Measurements from ENCODE around the gene CDH20. TPM values are rescaled to one million over a fixed set of nuclear protein-coding genes. Genes with fewer than 3 reads are reported as not detected.

CDH20 gene
- total RNA-seq, 1 experiment from 2014 or later = not detected

GRCh38 chr18:61530681-61531080 lies 197.5 kb downstream of the CDH20 start:
- H3K27ac ChIP-seq (ENCODE audit: low read length) = no peak overlapping the region
- H3K9ac ChIP-seq (ENCODE audit: low read length) = no peak overlapping the region
- no peaks in the 10 kb centered on the region for H3K4me1 ChIP-seq (ENCODE audit: insufficient read depth, low read length)
- no peak overlapping the region for H3K4me2 ChIP-seq (ENCODE audit: low read length)
- no peak overlapping the region for H2AFZ ChIP-seq (ENCODE audit: low read length)
- H3F3A ChIP-seq (ENCODE audit: low read length, unreplicated experiment) = no peaks in the 10 kb centered on the region
- no peak for ATAC-seq
- POLR2A ChIA-PET (ENCODE audit: unreplicated experiment) = no interaction called here
- peaks cover 34% of the 10 kb centered on the region for H3K27me3 ChIP-seq (ENCODE audit: low read length)
- intact Hi-C loops (cut with micrococcal nuclease) = no loop called here
- H3K4me3 ChIP-seq (ENCODE audit: low read length) = no peak overlapping the region
- no peaks in the 10 kb centered on the region for H3K79me2 ChIP-seq (ENCODE audit: low read length)
- TF ChIP-seq EZH2 (IDR thresholded peaks at IDR 0.05; ENCODE audit: low read length, unreplicated experiment) (no peak), CTCF (conservative IDR thresholded peaks at IDR 0.05; ENCODE audit: low read depth, low read length) (no peak), EZH2phosphoT487 (IDR thresholded peaks at IDR 0.05; ENCODE audit: borderline replicate concordance, low read length) (no peak)
- DNase-seq = no peak
- no peaks in the 10 kb centered on the region for H3K9me2 ChIP-seq (replicated peaks; ENCODE audit: low read length)
- CTCF ChIA-PET = no interaction called here
- H4K20me1 ChIP-seq (ENCODE audit: low read length) = no peaks in the 10 kb centered on the region
- H3K9me3 ChIP-seq (ENCODE audit: low read length) = no peaks in the 10 kb centered on the region
- BruUV-seq (replicated peaks) = no TSS peak
- H3K36me3 ChIP-seq (ENCODE audit: low read depth, low read length) = no peaks in the 10 kb centered on the region

GRCh38 chr18:61531182-61531581 lies 198.0 kb downstream of the CDH20 start:
- ATAC-seq (no peak), DNase-seq (no peak)
- no peak overlapping the region for H3K4me2 ChIP-seq (ENCODE audit: low read length)
- H2AFZ ChIP-seq (ENCODE audit: low read length) = no peak overlapping the region
- no peak overlapping the region for H3K27ac ChIP-seq (ENCODE audit: low read length)
- POLR2A ChIA-PET (ENCODE audit: unreplicated experiment) = no interaction called here
- no TSS peak for BruUV-seq (replicated peaks)
- H3K36me3 ChIP-seq (ENCODE audit: low read depth, low read length) = no peaks in the 10 kb centered on the region
- H3F3A ChIP-seq (ENCODE audit: low read length, unreplicated experiment) = no peaks in the 10 kb centered on the region
- H3K27me3 ChIP-seq (ENCODE audit: low read length) = peaks cover 35% of the 10 kb centered on the region
- H3K4me1 ChIP-seq (ENCODE audit: insufficient read depth, low read length) = no peaks in the 10 kb centered on the region
- no peak overlapping the region for H3K9ac ChIP-seq (ENCODE audit: low read length)
- no peak overlapping the region for H3K4me3 ChIP-seq (ENCODE audit: low read length)
- H3K9me3 ChIP-seq (ENCODE audit: low read length) = no peaks in the 10 kb centered on the region
- no peaks in the 10 kb centered on the region for H4K20me1 ChIP-seq (ENCODE audit: low read length)
- intact Hi-C loops (cut with micrococcal nuclease) = no loop called here
- CTCF ChIA-PET = no interaction called here
- H3K9me2 ChIP-seq (replicated peaks; ENCODE audit: low read length) = no peaks in the 10 kb centered on the region
- H3K79me2 ChIP-seq (ENCODE audit: low read length) = no peaks in the 10 kb centered on the region
- TF ChIP-seq EZH2 (IDR thresholded peaks at IDR 0.05; ENCODE audit: low read length, unreplicated experiment) (no peak), CTCF (conservative IDR thresholded peaks at IDR 0.05; ENCODE audit: low read depth, low read length) (no peak), EZH2phosphoT487 (IDR thresholded peaks at IDR 0.05; ENCODE audit: borderline replicate concordance, low read length) (no peak)

GRCh38 chr18:61531891-61532290 lies 198.7 kb downstream of the CDH20 start:
- no peaks in the 10 kb centered on the region for H3K4me1 ChIP-seq (ENCODE audit: insufficient read depth, low read length)
- H3K4me3 ChIP-seq (ENCODE audit: low read length) = no peak overlapping the region
- no peaks in the 10 kb centered on the region for H3K79me2 ChIP-seq (ENCODE audit: low read length)
- no TSS peak for BruUV-seq (replicated peaks)
- H3K27ac ChIP-seq (ENCODE audit: low read length) = no peak overlapping the region
- intact Hi-C loops (cut with micrococcal nuclease) = no loop called here
- no peaks in the 10 kb centered on the region for H4K20me1 ChIP-seq (ENCODE audit: low read length)
- DNase-seq (no peak), ATAC-seq (no peak)
- H2AFZ ChIP-seq (ENCODE audit: low read length) = no peak overlapping the region
- no peaks in the 10 kb centered on the region for H3K9me2 ChIP-seq (replicated peaks; ENCODE audit: low read length)
- no peak overlapping the region for H3K9ac ChIP-seq (ENCODE audit: low read length)
- no peaks in the 10 kb centered on the region for H3K36me3 ChIP-seq (ENCODE audit: low read depth, low read length)
- ChIA-PET POLR2A (ENCODE audit: unreplicated experiment) (no interaction called here), CTCF (no interaction called here)
- no peak for TF ChIP-seq CTCF (conservative IDR thresholded peaks at IDR 0.05; ENCODE audit: low read depth, low read length)
- TF ChIP-seq EZH2phosphoT487 (IDR thresholded peaks at IDR 0.05; ENCODE audit: borderline replicate concordance, low read length) = no peak
- no peak for TF ChIP-seq EZH2 (IDR thresholded peaks at IDR 0.05; ENCODE audit: low read length, unreplicated experiment)
- H3K27me3 ChIP-seq (ENCODE audit: low read length) = peaks cover 41% of the 10 kb centered on the region
- no peak overlapping the region for H3K4me2 ChIP-seq (ENCODE audit: low read length)
- no peaks in the 10 kb centered on the region for H3K9me3 ChIP-seq (ENCODE audit: low read length)
- H3F3A ChIP-seq (ENCODE audit: low read length, unreplicated experiment) = no peaks in the 10 kb centered on the region
